ENCODE data around the gene GIT2. TPM values are rescaled to one million over a fixed set of nuclear protein-coding genes. Genes with fewer than 3 reads are reported as not detected.
A peak's percentile ranks its signal among the peaks of the same experiment; 100 is the strongest.

GIT2 gene
- total RNA-seq = 10 to 100 TPM; 87.5 to 94.2 TPM

GRCh38 chr12:109995686-109996482 lies at the start of gene GIT2:
TSS of gene GIT2 (minus strand) at chr12:109996368. CDS start at chr12:109996224, 144 bp downstream.
- H3K27me3 Mint-ChIP-seq = no peaks in the 10 kb centered on the region
- DNase-seq (ENCODE audit: low spot score) (peak; percentile 98), ATAC-seq (peak; percentile 90 to 94)
- H3K9me3 Mint-ChIP-seq = no peaks in the 10 kb centered on the region
- peak within 1 kb of the TSS; percentile 89 for H3K4me3 Mint-ChIP-seq
- H3K36me3 Mint-ChIP-seq = peaks cover 4% of the 10 kb centered on the region
- peaks cover 47 to 66% of the 10 kb centered on the region in 2 donors for H3K4me1 Mint-ChIP-seq (ENCODE audit: low read depth in 2 of 2)
- peak within 1 kb of the TSS; percentile 96 to 98 for H3K27ac Mint-ChIP-seq

- peaks cover 35 to 38% of the 10 kb centered on the region in 2 donors for H3K4me1 Mint-ChIP-seq (ENCODE audit: low read depth in 2 of 2)
- H3K9me3 Mint-ChIP-seq = no peaks in the 10 kb centered on the region
- H3K27me3 Mint-ChIP-seq = no peaks in the 10 kb centered on the region
- DNase-seq (ENCODE audit: low spot score) (no peak), ATAC-seq (no peak)
- peaks cover 8% of the 10 kb centered on the region for H3K36me3 Mint-ChIP-seq
- no peak overlapping the region for H3K4me3 Mint-ChIP-seq
- peak overlapping the region in 1 of 2 donors; percentile 20 for H3K27ac Mint-ChIP-seq
These were observed 46.1 kb upstream of the GIT2 start for GRCh38 chr12:110042264-110042663.

GRCh38 chr12:110039085-110039807 lies 43.1 kb upstream of the GIT2 start:
- ATAC-seq (peak in 1 of 2 donors; percentile 56), DNase-seq (ENCODE audit: low spot score) (no peak)
- Mint-ChIP-seq H3K27me3 (no peaks in the 10 kb centered on the region), H3K4me1 (ENCODE audit: low read depth in 2 of 2) (peaks cover 38 to 47% of the 10 kb centered on the region in 2 donors), H3K4me3 (peak overlapping the region; percentile 28), H3K27ac (peak overlapping the region; percentile 78 to 88), H3K9me3 (no peaks in the 10 kb centered on the region), H3K36me3 (peaks cover 21% of the 10 kb centered on the region)

GRCh38 chr12:110038741-110039084 lies 42.5 kb upstream of the GIT2 start:
- Mint-ChIP-seq H3K9me3 (no peaks in the 10 kb centered on the region), H3K27ac (peak overlapping the region; percentile 78 to 88), H3K4me1 (ENCODE audit: low read depth in 2 of 2) (peaks cover 39 to 47% of the 10 kb centered on the region in 2 donors), H3K4me3 (peak overlapping the region; percentile 28), H3K36me3 (peaks cover 21% of the 10 kb centered on the region), H3K27me3 (no peaks in the 10 kb centered on the region)
- ATAC-seq (no peak), DNase-seq (ENCODE audit: low spot score) (no peak)

GRCh38 chr12:110037315-110037714 lies 41.1 kb upstream of the GIT2 start:
- H3K27ac Mint-ChIP-seq = peak overlapping the region in 1 of 2 donors; percentile 60
- H3K4me3 Mint-ChIP-seq = no peak overlapping the region
- H3K27me3 Mint-ChIP-seq = no peaks in the 10 kb centered on the region
- ATAC-seq = no peak
- H3K36me3 Mint-ChIP-seq = peaks cover 21% of the 10 kb centered on the region
- peaks cover 33 to 39% of the 10 kb centered on the region in 2 donors for H3K4me1 Mint-ChIP-seq (ENCODE audit: low read depth in 2 of 2)
- H3K9me3 Mint-ChIP-seq = no peaks in the 10 kb centered on the region
- DNase-seq (ENCODE audit: low spot score) = no peak

GRCh38 chr12:110035534-110036104 lies 39.5 kb upstream of the GIT2 start:
- no peak overlapping the region for H3K4me3 Mint-ChIP-seq
- no peak for DNase-seq (ENCODE audit: low spot score)
- H3K9me3 Mint-ChIP-seq = no peaks in the 10 kb centered on the region
- no peak for ATAC-seq
- H3K27ac Mint-ChIP-seq = peak overlapping the region; percentile 17 to 60
- H3K36me3 Mint-ChIP-seq = peaks cover 21% of the 10 kb centered on the region
- peaks cover 31 to 37% of the 10 kb centered on the region in 2 donors for H3K4me1 Mint-ChIP-seq (ENCODE audit: low read depth in 2 of 2)
- no peaks in the 10 kb centered on the region for H3K27me3 Mint-ChIP-seq

GRCh38 chr12:110033888-110034287 lies 37.7 kb upstream of the GIT2 start:
- Mint-ChIP-seq H3K27ac (no peak overlapping the region), H3K9me3 (no peaks in the 10 kb centered on the region), H3K4me3 (no peak overlapping the region), H3K4me1 (ENCODE audit: low read depth in 2 of 2) (peaks cover 21 to 23% of the 10 kb centered on the region in 2 donors), H3K27me3 (no peaks in the 10 kb centered on the region), H3K36me3 (peaks cover 18% of the 10 kb centered on the region)
- DNase-seq (ENCODE audit: low spot score) = no peak
- ATAC-seq = no peak

GRCh38 chr12:110029290-110029815 lies 33.2 kb upstream of the GIT2 start:
- no peaks in the 10 kb centered on the region for H3K27me3 Mint-ChIP-seq
- DNase-seq (ENCODE audit: low spot score) (no peak), ATAC-seq (no peak)
- peaks cover 0 to 9% of the 10 kb centered on the region in 2 donors for H3K4me1 Mint-ChIP-seq (ENCODE audit: low read depth in 2 of 2)
- no peak overlapping the region for H3K4me3 Mint-ChIP-seq
- H3K9me3 Mint-ChIP-seq = no peaks in the 10 kb centered on the region
- H3K36me3 Mint-ChIP-seq = peaks cover 14% of the 10 kb centered on the region
- no peak overlapping the region for H3K27ac Mint-ChIP-seq

- no peak overlapping the region for H3K4me3 Mint-ChIP-seq
- no peaks in the 10 kb centered on the region for H3K27me3 Mint-ChIP-seq
- DNase-seq (ENCODE audit: low spot score) (no peak), ATAC-seq (no peak)
- H3K36me3 Mint-ChIP-seq = peaks cover 13% of the 10 kb centered on the region
- no peaks in the 10 kb centered on the region for H3K9me3 Mint-ChIP-seq
- peaks cover 0 to 6% of the 10 kb centered on the region in 2 donors for H3K4me1 Mint-ChIP-seq (ENCODE audit: low read depth in 2 of 2)
- no peak overlapping the region for H3K27ac Mint-ChIP-seq
These were observed 32.2 kb upstream of the GIT2 start for GRCh38 chr12:110028323-110028722.

GRCh38 chr12:110024051-110024450 lies 27.9 kb upstream of the GIT2 start:
- DNase-seq (ENCODE audit: low spot score) = no peak
- ATAC-seq = no peak
- Mint-ChIP-seq H3K27ac (peak overlapping the region in 1 of 2 donors; percentile 9), H3K4me3 (no peak overlapping the region), H3K9me3 (no peaks in the 10 kb centered on the region), H3K36me3 (peaks cover 29% of the 10 kb centered on the region), H3K4me1 (ENCODE audit: low read depth in 2 of 2) (peaks cover 0 to under 1% of the 10 kb centered on the region in 2 donors), H3K27me3 (no peaks in the 10 kb centered on the region)

- Mint-ChIP-seq H3K9me3 (no peaks in the 10 kb centered on the region), H3K36me3 (peaks cover 35% of the 10 kb centered on the region), H3K27ac (peak overlapping the region in 1 of 2 donors; percentile 9), H3K4me3 (no peak overlapping the region), H3K27me3 (no peaks in the 10 kb centered on the region), H3K4me1 (ENCODE audit: low read depth in 2 of 2) (no peaks in the 10 kb centered on the region)
- DNase-seq (ENCODE audit: low spot score) = no peak
- no peak for ATAC-seq
These were observed 27.2 kb upstream of the GIT2 start for GRCh38 chr12:110023059-110023980.

- peak overlapping the region in 1 of 2 donors; percentile 6 for H3K27ac Mint-ChIP-seq
- ATAC-seq (no peak), DNase-seq (ENCODE audit: low spot score) (no peak)
- H3K4me3 Mint-ChIP-seq = no peak overlapping the region
- no peaks in the 10 kb centered on the region for H3K9me3 Mint-ChIP-seq
- no peaks in the 10 kb centered on the region for H3K4me1 Mint-ChIP-seq (ENCODE audit: low read depth in 2 of 2)
- H3K36me3 Mint-ChIP-seq = peaks cover 25% of the 10 kb centered on the region
- H3K27me3 Mint-ChIP-seq = no peaks in the 10 kb centered on the region
These were observed 24.8 kb upstream of the GIT2 start for GRCh38 chr12:110020956-110021355.

GRCh38 chr12:110015132-110015531 lies 19.0 kb upstream of the GIT2 start:
- peak overlapping the region; percentile 82 to 97 for H3K27ac Mint-ChIP-seq
- H3K4me3 Mint-ChIP-seq = peak overlapping the region; percentile 70
- ATAC-seq = peak in 1 of 2 donors; percentile 43
- H3K9me3 Mint-ChIP-seq = no peaks in the 10 kb centered on the region
- peaks cover 26% of the 10 kb centered on the region for H3K36me3 Mint-ChIP-seq
- peaks cover 26 to 37% of the 10 kb centered on the region in 2 donors for H3K4me1 Mint-ChIP-seq (ENCODE audit: low read depth in 2 of 2)
- no peak for DNase-seq (ENCODE audit: low spot score)
- no peaks in the 10 kb centered on the region for H3K27me3 Mint-ChIP-seq

Measured in natural killer cell treated with Interleukin-12 subunit alpha and Interleukin-12 subunit beta and Interleukin-15 and Interleukin-18, amount 100 ng/mL, for 72 hours (primary cell).